Body of pancreas (tissue), 4 donors: Measurements from ENCODE around the gene INTS13. TPM values are rescaled to one million over a fixed set of nuclear protein-coding genes. Genes with fewer than 3 reads are reported as not detected.

Experiments
- ATAC-seq: fragments of 150-250 bp; one replicate; pipeline ENCODE4 v1.9.1; 2016
- DNase-seq, 4 donors: peaks; one replicate each; pipeline ENCODE4 v3.0.0-alpha.2; 2019
- H3K27ac ChIP-seq, 4 donors: fragments of 200-600 bp; sonication (generic); 1 replicate in 3 of 4; 2 replicates in 1 of 4; pipeline versions ENCODE4 v1.5.1 to v1.6.1; 2016 to 2019; ENCODE audit warnings: mild to moderate bottlenecking in 1 of 4, mixed read lengths in 1 of 4, moderate library complexity in 1 of 4
- H3K27me3 ChIP-seq, 2 donors: fragments of 200-600 bp; sonication (generic); one replicate each; pipeline ENCODE4 v1.6.0; 2016; ENCODE audit warnings: mild to moderate bottlenecking in 1 of 2
- H3K36me3 ChIP-seq, 2 donors: fragments of 200-600 bp; sonication (generic); replicated peaks in 1 of 2; 2 replicates each; pipeline ENCODE4 v1.5.1; 2016; ENCODE audit warnings: low read depth in 2 of 2; ENCODE audit not compliant: insufficient read depth in 1 of 2
- H3K4me1 ChIP-seq: fragments of 200-600 bp; sonication (generic); one replicate; pipeline ENCODE4 v1.6.0; 2016
- H3K4me3 ChIP-seq, 2 donors: fragments of 200-600 bp; sonication (generic); 1 replicate in 1 of 2; 2 replicates in 1 of 2; pipeline ENCODE4 v1.5.1; 2016 to 2019
- H3K9me3 ChIP-seq, 3 donors: fragments of 200-600 bp; sonication (generic); 1 replicate in 2 of 3; 2 replicates in 1 of 3; pipeline ENCODE4 v1.5.1; 2016
- POLR2A ChIP-seq, 3 donors: fragments of 450-650 bp; IDR thresholded peaks; one replicate each; pipeline ENCODE4 v1.6.1; 2016; ENCODE audit warnings: antibody characterized with exemption in 3 of 3, mild to moderate bottlenecking in 2 of 3
- WGBS, 2 donors: methylation state at CpG; one replicate each; pipeline ENCODE4 v1.1.5; 2017; 5-methylcytosine and 5-hydroxymethylcytosine counted together
- intact Hi-C: fragments of 100-400 bp; cut with DNase I; formaldehyde crosslinking; loops from one replicate; pipeline ENCODE4 v1.15.1; 2023
- total RNA-seq, 2 donors: library from RNA; depleted of rRNA; stranded (reverse); fragments of >200 nt; gene quantifications; one replicate each; pipeline ENCODE4 v1.1.0, GENCODE V29; 2016
- TF ChIP-seq, protein P1 (sequence below), 7 experiments: fragments of 450-650 bp in 4 of 7; fragments of 200-600 bp in 3 of 7; sonication (generic) in 3 of 7; IDR thresholded peaks; one replicate each; pipeline ENCODE4 v1.5.1; 2016 to 2019; ENCODE audit warnings: antibody characterized with exemption in 7 of 7

Gene INTS13
- total RNA-seq, 2 donors from 2014 or later: 12.9 to 13.0 TPM

DNA sequence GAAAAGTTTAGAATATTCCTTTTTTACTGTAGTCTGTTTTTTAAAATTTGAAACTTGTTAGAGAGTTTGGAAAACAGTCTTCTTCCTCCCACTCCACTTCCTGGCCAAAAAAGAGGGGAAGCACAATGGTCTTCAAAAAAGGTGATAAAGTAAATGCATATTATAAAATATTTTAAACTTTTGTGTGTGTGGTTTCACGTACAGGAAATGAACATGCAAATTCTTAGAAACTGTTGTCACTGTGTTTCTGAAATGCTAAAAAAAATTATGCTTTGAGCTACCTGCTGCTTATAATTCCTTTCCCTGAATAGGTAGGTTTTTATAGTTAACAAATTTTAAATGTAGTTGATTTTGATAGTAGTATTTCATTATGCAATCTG, 3.4 kb upstream of the INTS13 start:
- no peaks in the 10 kb centered on the region for H3K27me3 ChIP-seq
- DNase-seq (no peak), ATAC-seq (no peak)
- no peaks in the 10 kb centered on the region for H3K36me3 ChIP-seq
- 46 to 56% methylated on average over 1 of the region's 1 CpG for WGBS, 2 donors
- H3K27ac ChIP-seq: no peak overlapping the region
- H3K4me3 ChIP-seq: no peak overlapping the region
- no peaks in the 10 kb centered on the region for H3K9me3 ChIP-seq
- H3K4me1 ChIP-seq: peaks cover 41% of the 10 kb centered on the region
- intact Hi-C loops: no loop called here
- no peak for TF ChIP-seq POLR2A (IDR thresholded peaks at IDR 0.05)
- TF ChIP-seq, protein P1, sequence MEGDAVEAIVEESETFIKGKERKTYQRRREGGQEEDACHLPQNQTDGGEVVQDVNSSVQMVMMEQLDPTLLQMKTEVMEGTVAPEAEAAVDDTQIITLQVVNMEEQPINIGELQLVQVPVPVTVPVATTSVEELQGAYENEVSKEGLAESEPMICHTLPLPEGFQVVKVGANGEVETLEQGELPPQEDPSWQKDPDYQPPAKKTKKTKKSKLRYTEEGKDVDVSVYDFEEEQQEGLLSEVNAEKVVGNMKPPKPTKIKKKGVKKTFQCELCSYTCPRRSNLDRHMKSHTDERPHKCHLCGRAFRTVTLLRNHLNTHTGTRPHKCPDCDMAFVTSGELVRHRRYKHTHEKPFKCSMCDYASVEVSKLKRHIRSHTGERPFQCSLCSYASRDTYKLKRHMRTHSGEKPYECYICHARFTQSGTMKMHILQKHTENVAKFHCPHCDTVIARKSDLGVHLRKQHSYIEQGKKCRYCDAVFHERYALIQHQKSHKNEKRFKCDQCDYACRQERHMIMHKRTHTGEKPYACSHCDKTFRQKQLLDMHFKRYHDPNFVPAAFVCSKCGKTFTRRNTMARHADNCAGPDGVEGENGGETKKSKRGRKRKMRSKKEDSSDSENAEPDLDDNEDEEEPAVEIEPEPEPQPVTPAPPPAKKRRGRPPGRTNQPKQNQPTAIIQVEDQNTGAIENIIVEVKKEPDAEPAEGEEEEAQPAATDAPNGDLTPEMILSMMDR (IDR thresholded peaks at IDR 0.05): no peak

DNA sequence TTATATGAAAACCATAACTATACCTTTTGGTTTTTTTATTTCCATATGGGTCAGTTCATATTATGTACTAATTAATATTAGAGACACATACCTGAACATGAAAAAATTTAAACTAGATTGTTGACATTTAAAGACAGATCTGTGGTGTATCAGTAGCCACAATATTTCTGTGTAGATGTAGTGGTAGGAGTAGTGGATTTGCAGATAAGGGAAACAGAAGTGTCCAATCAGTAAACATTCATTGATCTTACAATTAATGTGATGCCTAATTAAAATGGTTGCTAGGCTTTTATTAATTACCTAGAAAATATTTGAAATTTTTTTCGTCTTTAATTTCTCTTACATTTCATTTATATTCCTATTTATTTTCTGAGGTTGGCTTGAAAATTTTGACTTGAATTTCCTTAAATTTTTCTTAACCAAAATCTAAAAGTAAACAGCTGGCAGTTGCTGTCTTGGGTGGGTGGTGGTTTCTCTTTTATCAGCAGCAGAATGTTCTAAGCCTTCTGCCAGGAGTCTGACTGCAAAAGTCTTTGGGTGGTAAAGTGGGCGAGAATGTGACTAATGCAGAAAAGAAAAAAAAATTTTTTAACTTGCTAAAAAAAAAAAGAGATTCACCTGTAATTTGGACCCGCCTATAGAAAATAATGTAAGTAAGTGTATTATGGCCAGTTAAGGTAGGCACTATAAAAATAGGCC, 2.9 kb upstream of the INTS13 start:
- 72 to 83% methylated on average over 3 of the region's 3 CpGs for WGBS, 2 donors
- H3K4me3 ChIP-seq: no peak overlapping the region

DNA sequence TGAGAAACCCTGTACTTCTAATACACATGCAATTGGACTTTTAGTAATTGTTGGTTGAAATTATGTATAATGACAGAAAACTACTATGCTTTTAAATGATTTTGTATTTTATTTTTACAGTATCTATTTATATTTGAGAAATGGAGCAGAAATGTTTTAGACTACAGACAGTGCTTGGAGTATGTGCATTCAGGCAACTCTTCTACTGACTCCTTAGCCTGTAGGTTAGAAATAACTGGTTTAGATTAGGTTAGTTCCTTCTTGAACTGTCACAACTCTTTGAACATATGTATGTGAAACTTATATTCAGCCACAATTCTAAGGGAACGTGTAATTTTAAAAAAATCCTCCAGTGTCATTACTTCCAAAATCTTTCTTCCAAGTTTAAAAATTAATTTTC, 2.2 kb upstream of the INTS13 start:
- TF ChIP-seq, protein P1 (IDR thresholded peaks at IDR 0.05): no peak
- TF ChIP-seq POLR2A (IDR thresholded peaks at IDR 0.05): no peak
- H3K4me3 ChIP-seq: no peak overlapping the region
- H3K4me1 ChIP-seq: peaks cover 50% of the 10 kb centered on the region
- 8 to 28% methylated on average over 1 of the region's 1 CpG for WGBS, 2 donors
- no peak overlapping the region for H3K27ac ChIP-seq
- no peaks in the 10 kb centered on the region for H3K27me3 ChIP-seq
- no peaks in the 10 kb centered on the region for H3K9me3 ChIP-seq
- DNase-seq (no peak), ATAC-seq (no peak)
- no peaks in the 10 kb centered on the region for H3K36me3 ChIP-seq
- intact Hi-C loops: no loop called here

More for the DNA sequence above, 2.9 kb upstream of the INTS13 start:
- H3K27ac ChIP-seq: no peak overlapping the region
- DNase-seq: no peak
- H3K9me3 ChIP-seq: no peaks in the 10 kb centered on the region
- intact Hi-C loops: no loop called here
- no peak for TF ChIP-seq POLR2A (IDR thresholded peaks at IDR 0.05)
- TF ChIP-seq, protein P1 (IDR thresholded peaks at IDR 0.05): no peak
- H3K27me3 ChIP-seq: no peaks in the 10 kb centered on the region
- H3K4me1 ChIP-seq: peaks cover 46% of the 10 kb centered on the region
- no peaks in the 10 kb centered on the region for H3K36me3 ChIP-seq
- ATAC-seq: no peak

DNA sequence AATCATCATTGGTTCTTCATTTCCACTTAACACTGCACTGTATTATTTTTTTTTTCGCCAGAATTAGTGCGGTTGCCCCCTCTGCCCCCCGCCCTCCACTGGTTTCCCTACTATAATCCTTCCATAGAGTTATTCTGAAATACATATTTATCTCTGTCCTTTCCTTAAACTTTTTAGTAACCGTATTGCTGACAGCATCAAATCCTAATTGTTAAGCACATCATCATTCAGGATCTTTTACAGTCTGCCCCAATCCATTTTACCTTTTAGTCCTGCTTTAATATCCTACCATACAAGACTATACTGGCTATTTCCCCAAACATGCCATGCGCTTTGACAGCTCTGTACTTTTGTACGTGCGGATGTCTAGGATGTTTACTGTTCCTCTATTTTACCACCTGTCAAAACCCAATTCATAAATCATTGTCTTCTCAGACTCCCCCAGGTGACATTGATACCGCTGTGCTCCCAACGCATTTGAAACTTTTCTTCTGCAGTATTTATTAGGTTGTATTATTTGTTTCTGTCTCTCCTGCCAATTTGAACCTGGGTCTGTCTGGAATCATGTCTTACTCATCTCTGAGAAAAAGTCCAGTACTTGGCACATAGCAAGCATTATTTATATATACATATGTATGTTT, 1.5 kb upstream of the INTS13 start:
- H3K36me3 ChIP-seq: no peaks in the 10 kb centered on the region
- H3K27ac ChIP-seq: peak overlapping the region in 3 of 4 donors; percentile 86 to 95 (median 88)
- WGBS, 2 donors: 1 to 2% methylated on average over 9 of the region's 9 CpGs
- DNase-seq: no peak
- H3K9me3 ChIP-seq: no peaks in the 10 kb centered on the region
- H3K4me3 ChIP-seq: peak overlapping the region; percentile 78 to 86
- H3K4me1 ChIP-seq: peaks cover 50% of the 10 kb centered on the region
- intact Hi-C loops: no loop called here
- ATAC-seq: no peak
- no peaks in the 10 kb centered on the region for H3K27me3 ChIP-seq
- no peak for TF ChIP-seq POLR2A (IDR thresholded peaks at IDR 0.05)
- TF ChIP-seq, protein P1 (IDR thresholded peaks at IDR 0.05): no peak
